Liver (tissue), 9 donors: ENCODE measurements around the gene TMEM45A. TPM values are rescaled to one million over a fixed set of nuclear protein-coding genes. Genes with fewer than 3 reads are reported as not detected.
"Not testable (repeated sequence)": the region's sequence is repeated elsewhere in the genome, so short reads cannot be mapped to it uniquely, and the experiment has no call there.

Experiments
- DNase-seq: peaks from one replicate; pipeline ENCODE4 v3.0.0-alpha.2; 2017; ENCODE audit warnings: low spot score
- H3K27ac ChIP-seq, 2 donors: one replicate each; pipeline ENCODE4 v1.7.0; 2013; ENCODE audit warnings: inconsistent platforms in 2 of 2, low read length in 2 of 2, control low read depth in 1 of 2, low read depth in 1 of 2, mild to moderate bottlenecking in 1 of 2
- H3K27me3 ChIP-seq, 4 donors: one replicate each; pipeline versions ENCODE4 v1.6.1 to v1.7.0; 2013; ENCODE audit warnings: low read length in 3 of 4, inconsistent platforms in 1 of 4, mild to moderate bottlenecking in 1 of 4, moderate library complexity in 1 of 4; ENCODE audit not compliant: control insufficient read depth in 4 of 4, insufficient read depth in 4 of 4
- H3K36me3 ChIP-seq, 4 donors: one replicate each; pipeline versions ENCODE4 v1.6.1 to v1.7.0; 2013; ENCODE audit warnings: low read length in 3 of 4, mild to moderate bottlenecking in 3 of 4, low read depth in 1 of 4, moderate library complexity in 1 of 4; ENCODE audit not compliant: control insufficient read depth in 4 of 4, insufficient read depth in 3 of 4
- H3K4me1 ChIP-seq, 4 donors: one replicate each; pipeline versions ENCODE4 v1.6.1 to v1.7.0; 2013; ENCODE audit warnings: low read length in 3 of 4, mild to moderate bottlenecking in 3 of 4, moderate library complexity in 1 of 4; ENCODE audit not compliant: control insufficient read depth in 4 of 4, insufficient read depth in 4 of 4
- H3K4me3 ChIP-seq, 3 donors: one replicate each; pipeline versions ENCODE4 v1.6.1 to v1.7.0; 2013; ENCODE audit warnings: low read length in 3 of 3, control low read depth in 1 of 3, low read depth in 1 of 3, mild to moderate bottlenecking in 1 of 3
- H3K9ac ChIP-seq, 2 donors: one replicate each; pipeline ENCODE4 v1.7.0; 2013; ENCODE audit warnings: low read length in 2 of 2, mild to moderate bottlenecking in 2 of 2, moderate library complexity in 2 of 2, control low read depth in 1 of 2, low read depth in 1 of 2
- H3K9me3 ChIP-seq, 4 donors: one replicate each; pipeline versions ENCODE4 v1.6.1 to v1.7.0; 2013; ENCODE audit warnings: low read length in 3 of 4; ENCODE audit not compliant: control insufficient read depth in 4 of 4
- ATF3 ChIP-seq: IDR thresholded peaks from 2 replicates; pipeline ENCODE4 v1.6.1; 2016; ENCODE audit warnings: antibody characterized with exemption
- CTCF ChIP-seq: fragments of 150-350 bp; IDR thresholded peaks from 2 replicates; pipeline ENCODE4 v1.5.1; 2017; ENCODE audit warnings: improper control_type of control experiment, low read depth, low read length; ENCODE audit not compliant: missing input control
- FOXA1 ChIP-seq: IDR thresholded peaks from 2 replicates; pipeline ENCODE4 v1.6.1; 2016; ENCODE audit warnings: antibody characterized with exemption
- FOXA2 ChIP-seq: IDR thresholded peaks from 2 replicates; pipeline ENCODE4 v1.6.1; 2016; ENCODE audit warnings: antibody characterized with exemption
- GABPA ChIP-seq, 2 donors: IDR thresholded peaks in 1 of 2; conservative IDR thresholded peaks in 1 of 2; 2 replicates each; pipeline ENCODE4 v1.6.1; 2016; ENCODE audit warnings: antibody characterized with exemption in 2 of 2, mild to moderate bottlenecking in 1 of 2, moderate library complexity in 1 of 2
- HNF4A ChIP-seq, 2 donors: conservative IDR thresholded peaks; 2 replicates each; pipeline ENCODE4 v1.6.1; 2016; ENCODE audit warnings: antibody characterized with exemption in 2 of 2, mild to moderate bottlenecking in 2 of 2
- JUND ChIP-seq, 2 donors: IDR thresholded peaks; 2 replicates each; pipeline ENCODE4 v1.6.1; 2016; ENCODE audit warnings: antibody characterized with exemption in 2 of 2
- MAX ChIP-seq: IDR thresholded peaks from 2 replicates; pipeline ENCODE4 v1.6.1; 2016; ENCODE audit warnings: antibody characterized with exemption
- NR2F2 ChIP-seq: IDR thresholded peaks from 2 replicates; pipeline ENCODE4 v1.6.1; 2016; ENCODE audit warnings: antibody characterized with exemption
- RAD21 ChIP-seq, 2 donors: IDR thresholded peaks; 2 replicates each; pipeline ENCODE4 v1.6.1; 2016; ENCODE audit warnings: antibody characterized with exemption in 2 of 2, mild to moderate bottlenecking in 2 of 2
- REST ChIP-seq: IDR thresholded peaks from 2 replicates; pipeline ENCODE4 v1.6.1; 2016; ENCODE audit warnings: antibody characterized with exemption, mild to moderate bottlenecking
- SP1 ChIP-seq: IDR thresholded peaks from 2 replicates; pipeline ENCODE4 v1.6.1; 2018; ENCODE audit warnings: antibody characterized with exemption, mild to moderate bottlenecking
- TAF1 ChIP-seq: conservative IDR thresholded peaks from 2 replicates; pipeline ENCODE4 v1.6.1; 2016; ENCODE audit warnings: antibody characterized with exemption, mild to moderate bottlenecking
- YY1 ChIP-seq: IDR thresholded peaks from 2 replicates; pipeline ENCODE4 v1.6.1; 2016; ENCODE audit warnings: antibody characterized with exemption, mild to moderate bottlenecking
- ZBTB33 ChIP-seq: IDR thresholded peaks from 2 replicates; pipeline ENCODE4 v1.6.1; 2016; ENCODE audit warnings: antibody characterized with exemption
- WGBS: extraction: QIAGEN DNeasy Blood & Tissue Kit; methylation state at CpG from one replicate; pipeline ENCODE4 v1.1.7; 2013; 5-methylcytosine and 5-hydroxymethylcytosine counted together
- polyA plus RNA-seq, 2 donors: library from polyadenylated mRNA; stranded (reverse) in 1 of 2; unstranded in 1 of 2; fragments of 200-250 nt in 1 of 2; fragments of >200 nt in 1 of 2; fragmentation: Nextera tagmentation in 1 of 2; extraction: Ambion mirVana in 1 of 2; gene quantifications; one replicate each; pipeline versions ENCODE4 v1.2.1 to v1.2.3, GENCODE V29; 2013 to 2015
- total RNA-seq, 2 donors: library from RNA; depleted of rRNA; stranded (reverse); fragments of >200 nt; gene quantifications; one replicate each; pipeline ENCODE4 v1.2.3, GENCODE V29; 2014
- donor health status: healthy.
- donor health status: healthy.
- donor health status: healthy.
- donor health status: healthy.
- donor health status: healthy.

Gene TMEM45A
- total and polyA plus RNA-seq, 4 donors = 7.1 to 65.8 (median 45.1) TPM

GRCh38 chr3:100540791-100541334 is 48.4 kb downstream of the TMEM45A start:
- Histone ChIP-seq H3K9ac (no peak overlapping the region), H3K27me3 (no peaks in the 10 kb centered on the region), H3K4me3 (no peak overlapping the region), H3K4me1 (peaks cover 3 to 14% (median 4%) of the 10 kb centered on the region in 4 donors), H3K36me3 (no peaks in the 10 kb centered on the region), H3K9me3 (no peaks in the 10 kb centered on the region), H3K27ac (no peak overlapping the region)
- no peak for DNase-seq
- TF ChIP-seq JUND (IDR thresholded peaks at IDR 0.05) (no peak), SP1 (no peak), ZBTB33 (no peak), RAD21 (IDR thresholded peaks at IDR 0.05) (no peak), YY1 (no peak), CTCF (no peak), HNF4A (conservative IDR thresholded peaks at IDR 0.05) (no peak)
- WGBS = 94% methylated on average over 2 of the region's 2 CpGs

- H3K4me1 ChIP-seq = peaks cover 1 to 13% (median 3%) of the 10 kb centered on the region in 4 donors
- not testable (repeated sequence) for H3K27ac ChIP-seq, H3K9me3 ChIP-seq, H3K27me3 ChIP-seq, DNase-seq, H3K4me3 ChIP-seq, H3K9ac ChIP-seq, H3K36me3 ChIP-seq
- WGBS = 92% methylated on average over 3 of the region's 3 CpGs
Measured at GRCh38 chr3:100541428-100541827, 49.0 kb downstream of the TMEM45A start.

- peaks cover 0 to 13% (median 2%) of the 10 kb centered on the region in 4 donors for H3K4me1 ChIP-seq
- H3K36me3 ChIP-seq = peaks cover 0 to 3% (median under 1%) of the 10 kb centered on the region in 4 donors
- no peak overlapping the region for H3K9ac ChIP-seq
- H3K27ac ChIP-seq = no peak overlapping the region
- no peak overlapping the region for H3K4me3 ChIP-seq
- 92% methylated on average over 2 of the region's 2 CpGs for WGBS
- DNase-seq = no peak
- H3K9me3 ChIP-seq = no peaks in the 10 kb centered on the region
- H3K27me3 ChIP-seq = no peaks in the 10 kb centered on the region
- TF ChIP-seq FOXA1 (no peak), YY1 (no peak), ZBTB33 (no peak), ATF3 (no peak), NR2F2 (no peak), GABPA (IDR thresholded peaks at IDR 0.05 in 1 of 2, conservative IDR thresholded peaks at IDR 0.05 in 1 of 2) (no peak), SP1 (no peak), REST (no peak), CTCF (no peak), MAX (no peak), FOXA2 (no peak), TAF1 (no peak)
Measured at GRCh38 chr3:100545371-100545770, 53.0 kb downstream of the TMEM45A start.
